T follicular helper cell (primary cell): ENCODE results near the gene SCYGR6.

Source experiments
- DNase-seq: peaks from one replicate; pipeline ENCODE4 v3.0.0-alpha.2; 2020; ENCODE audit warnings: low read depth

The SCYGR6 gene

GRCh38 chr2:227713291-227713690, 11.3 kb downstream of the SCYGR6 start:
- DNase-seq = no peak

GRCh38 chr2:227710986-227711385, 13.6 kb downstream of the SCYGR6 start:
- no peak for DNase-seq

GRCh38 chr2:227707390-227707789, 17.2 kb downstream of the SCYGR6 start:
- DNase-seq = no peak

- no peak for DNase-seq
Observed at GRCh38 chr2:227706859-227707258, 17.7 kb downstream of the SCYGR6 start.

GRCh38 chr2:227703961-227704360, 20.6 kb downstream of the SCYGR6 start:
- no peak for DNase-seq

GRCh38 chr2:227703280-227703732, 21.3 kb downstream of the SCYGR6 start:
- no peak for DNase-seq

- no peak for DNase-seq
Observed at GRCh38 chr2:227701556-227701955, 23.0 kb downstream of the SCYGR6 start.

- no peak for DNase-seq
Observed at GRCh38 chr2:227696990-227697679, 27.4 kb downstream of the SCYGR6 start.

GRCh38 chr2:227687189-227687588, 37.4 kb downstream of the SCYGR6 start:
- no peak for DNase-seq

GRCh38 chr2:227684258-227684657, 40.3 kb downstream of the SCYGR6 start:
- DNase-seq = no peak

- DNase-seq = no peak
Observed at GRCh38 chr2:227677928-227678327, 46.6 kb downstream of the SCYGR6 start.

GRCh38 chr2:227674485-227674884, 50.1 kb downstream of the SCYGR6 start:
- no peak for DNase-seq
